Thoracic aorta (tissue), 2 donors: ENCODE data around the gene SPTBN4. TPM values are rescaled to one million over a fixed set of nuclear protein-coding genes. Genes with fewer than 3 reads are reported as not detected.
"Not testable (repeated sequence)": the region's sequence is repeated elsewhere in the genome, so short reads cannot be mapped to it uniquely, and the experiment has no call there.

Source experiments
- ATAC-seq: fragments of 150-250 bp; one replicate; pipeline ENCODE4 v1.8.0; 2017; ENCODE audit warnings: low read depth; ENCODE audit not compliant: insufficient number of reproducible peaks, low FRiP score
- DNase-seq: peaks from one replicate; pipeline ENCODE4 v3.0.0-alpha.2; 2020; ENCODE audit warnings: low spot score
- H3K27ac ChIP-seq, 2 donors: fragments of 200-600 bp; sonication (generic); 1 replicate in 1 of 2; 2 replicates in 1 of 2; pipeline ENCODE4 v1.5.1; 2016; ENCODE audit warnings: mild to moderate bottlenecking in 2 of 2, moderate library complexity in 2 of 2
- H3K27me3 ChIP-seq: fragments of 200-600 bp; sonication (generic); replicated peaks from 2 replicates; pipeline ENCODE4 v1.6.0; 2016; ENCODE audit warnings: mild to moderate bottlenecking; ENCODE audit not compliant: insufficient read depth
- H3K36me3 ChIP-seq: fragments of 200-600 bp; sonication (generic); one replicate; pipeline ENCODE4 v1.5.1; 2016
- H3K4me1 ChIP-seq, 2 donors: fragments of 200-600 bp; sonication (generic); 1 replicate in 1 of 2; 2 replicates in 1 of 2; pipeline versions ENCODE4 v1.5.1 to v1.6.0; 2016; ENCODE audit warnings: low read depth in 2 of 2, mild to moderate bottlenecking in 1 of 2; ENCODE audit not compliant: control insufficient read depth in 1 of 2
- H3K4me3 ChIP-seq: fragments of 200-600 bp; sonication (generic); 2 replicates; pipeline ENCODE4 v1.5.1; 2016; ENCODE audit warnings: mild to moderate bottlenecking
- H3K9me3 ChIP-seq: fragments of 200-600 bp; sonication (generic); 2 replicates; pipeline ENCODE4 v1.5.1; 2016
- CTCF ChIP-seq: fragments of 200-600 bp; sonication (generic); IDR thresholded peaks from one replicate; pipeline ENCODE4 v1.5.1; 2019; ENCODE audit warnings: antibody characterized with exemption
- total RNA-seq, 2 donors: library from RNA; depleted of rRNA; stranded (reverse); fragments of >200 nt; gene quantifications; one replicate each; pipeline versions ENCODE4 v1.1.0 to v1.2.3, GENCODE V29; 2016

The SPTBN4 gene
- total RNA-seq, 2 donors from 2014 or later = 2.0 to 7.0 TPM

- ATAC-seq (no peak), DNase-seq (no peak)
- Histone ChIP-seq H3K27me3 (no peaks in the 10 kb centered on the region), H3K36me3 (peaks cover 19% of the 10 kb centered on the region), H3K4me1 (peaks cover 14 to 15% of the 10 kb centered on the region in 2 donors), H3K27ac (no peak overlapping the region), H3K4me3 (no peak overlapping the region), H3K9me3 (no peaks in the 10 kb centered on the region)
- TF ChIP-seq CTCF = no peak
Observed at GRCh38 chr19:40446263-40446784, 20.5 kb upstream of the SPTBN4 start.

- no peak overlapping the region for H3K27ac ChIP-seq
- ATAC-seq (no peak), DNase-seq (no peak)
- peaks cover 14% of the 10 kb centered on the region for H3K36me3 ChIP-seq
- no peak overlapping the region for H3K4me3 ChIP-seq
- no peaks in the 10 kb centered on the region for H3K27me3 ChIP-seq
- no peaks in the 10 kb centered on the region for H3K9me3 ChIP-seq
- no peaks in the 10 kb centered on the region for H3K4me1 ChIP-seq
- no peak for TF ChIP-seq CTCF
Observed at GRCh38 chr19:40449506-40449905, 17.3 kb upstream of the SPTBN4 start.

- Histone ChIP-seq H3K9me3 (no peaks in the 10 kb centered on the region), H3K36me3 (peaks cover 14% of the 10 kb centered on the region), H3K4me1 (no peaks in the 10 kb centered on the region), H3K4me3 (no peak overlapping the region), H3K27ac (no peak overlapping the region), H3K27me3 (no peaks in the 10 kb centered on the region)
- DNase-seq = no peak
- no peak for ATAC-seq
- TF ChIP-seq CTCF = no peak
Observed at GRCh38 chr19:40450664-40451063, 16.1 kb upstream of the SPTBN4 start.

- ATAC-seq = no peak
- Histone ChIP-seq H3K9me3 (no peaks in the 10 kb centered on the region), H3K27me3 (no peaks in the 10 kb centered on the region), H3K4me3 (no peak overlapping the region), H3K27ac (no peak overlapping the region), H3K4me1 (no peaks in the 10 kb centered on the region), H3K36me3 (peaks cover 14% of the 10 kb centered on the region)
- no peak for DNase-seq
- no peak for TF ChIP-seq CTCF
Observed at GRCh38 chr19:40452016-40452415, 14.8 kb upstream of the SPTBN4 start.

GRCh38 chr19:40453151-40453735 lies 13.6 kb upstream of the SPTBN4 start:
- TF ChIP-seq CTCF = no peak
- Histone ChIP-seq H3K9me3 (no peaks in the 10 kb centered on the region), H3K36me3 (peaks cover 10% of the 10 kb centered on the region), H3K4me3 (no peak overlapping the region), H3K27ac (no peak overlapping the region), H3K4me1 (no peaks in the 10 kb centered on the region), H3K27me3 (no peaks in the 10 kb centered on the region)
- ATAC-seq (no peak), DNase-seq (no peak)

GRCh38 chr19:40453943-40454342 lies 12.9 kb upstream of the SPTBN4 start:
- H3K27me3 ChIP-seq, ATAC-seq, H3K4me3 ChIP-seq, H3K4me1 ChIP-seq, H3K36me3 ChIP-seq, H3K27ac ChIP-seq, H3K9me3 ChIP-seq, DNase-seq: not testable (repeated sequence)
